Peyer's patch (tissue), 4 donors: ENCODE data around the gene KIF26B.

ENCODE experiments used
- POLR2A ChIP-seq, 2 donors: fragments of 450-650 bp; IDR thresholded peaks; one replicate each; pipeline ENCODE4 v1.5.1; 2017; ENCODE audit warnings: antibody characterized with exemption in 2 of 2, mild to moderate bottlenecking in 2 of 2, moderate library complexity in 2 of 2
- TF ChIP-seq, protein P1 (sequence below), 6 experiments: fragments of 450-650 bp in 4 of 6; fragments of 200-600 bp in 2 of 6; sonication (generic) in 1 of 6; IDR thresholded peaks; one replicate each; pipeline ENCODE4 v1.5.1; 2017 to 2019; ENCODE audit warnings: antibody characterized with exemption in 6 of 6, mild to moderate bottlenecking in 3 of 6, moderate library complexity in 1 of 6

GRCh38 chr1:245356891-245357585 lies 202.3 kb downstream of the KIF26B start:
- TF ChIP-seq, protein P1, sequence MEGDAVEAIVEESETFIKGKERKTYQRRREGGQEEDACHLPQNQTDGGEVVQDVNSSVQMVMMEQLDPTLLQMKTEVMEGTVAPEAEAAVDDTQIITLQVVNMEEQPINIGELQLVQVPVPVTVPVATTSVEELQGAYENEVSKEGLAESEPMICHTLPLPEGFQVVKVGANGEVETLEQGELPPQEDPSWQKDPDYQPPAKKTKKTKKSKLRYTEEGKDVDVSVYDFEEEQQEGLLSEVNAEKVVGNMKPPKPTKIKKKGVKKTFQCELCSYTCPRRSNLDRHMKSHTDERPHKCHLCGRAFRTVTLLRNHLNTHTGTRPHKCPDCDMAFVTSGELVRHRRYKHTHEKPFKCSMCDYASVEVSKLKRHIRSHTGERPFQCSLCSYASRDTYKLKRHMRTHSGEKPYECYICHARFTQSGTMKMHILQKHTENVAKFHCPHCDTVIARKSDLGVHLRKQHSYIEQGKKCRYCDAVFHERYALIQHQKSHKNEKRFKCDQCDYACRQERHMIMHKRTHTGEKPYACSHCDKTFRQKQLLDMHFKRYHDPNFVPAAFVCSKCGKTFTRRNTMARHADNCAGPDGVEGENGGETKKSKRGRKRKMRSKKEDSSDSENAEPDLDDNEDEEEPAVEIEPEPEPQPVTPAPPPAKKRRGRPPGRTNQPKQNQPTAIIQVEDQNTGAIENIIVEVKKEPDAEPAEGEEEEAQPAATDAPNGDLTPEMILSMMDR (IDR thresholded peaks at IDR 0.05), result no peak
- TF ChIP-seq POLR2A (IDR thresholded peaks at IDR 0.05), result no peak
